ENCODE data around the gene FOXC2. TPM values are rescaled to one million over a fixed set of nuclear protein-coding genes. Genes with fewer than 3 reads are reported as not detected.
"Not testable (repeated sequence)": the region's sequence is repeated elsewhere in the genome, so short reads cannot be mapped to it uniquely, and the experiment has no call there.

The FOXC2 gene
- total and polyA plus RNA-seq, 9 donors: 0.13 to 2.0 (median 1.2) TPM

GRCh38 chr16:86587955-86588354, 21.3 kb downstream of the FOXC2 start:
- H3K4me3 ChIP-seq (ENCODE audit: low read length); H3K36me3 ChIP-seq (ENCODE audit: control insufficient read depth, insufficient read depth, low read length); H3K4me1 ChIP-seq (ENCODE audit: control insufficient read depth, insufficient read depth, low read length); H3K27ac ChIP-seq (ENCODE audit: low read length); H3K9me3 ChIP-seq (replicated peaks; ENCODE audit: control insufficient read depth, low read depth, low read length); DNase-seq: not testable (repeated sequence)
- peaks cover 46% of the 10 kb centered on the region for H3K27me3 ChIP-seq (ENCODE audit: control insufficient read depth, insufficient read depth, low read length)
- WGBS (ENCODE audit: insufficient coverage): 91% methylated on average over 3 of the region's 3 CpGs

DNA sequence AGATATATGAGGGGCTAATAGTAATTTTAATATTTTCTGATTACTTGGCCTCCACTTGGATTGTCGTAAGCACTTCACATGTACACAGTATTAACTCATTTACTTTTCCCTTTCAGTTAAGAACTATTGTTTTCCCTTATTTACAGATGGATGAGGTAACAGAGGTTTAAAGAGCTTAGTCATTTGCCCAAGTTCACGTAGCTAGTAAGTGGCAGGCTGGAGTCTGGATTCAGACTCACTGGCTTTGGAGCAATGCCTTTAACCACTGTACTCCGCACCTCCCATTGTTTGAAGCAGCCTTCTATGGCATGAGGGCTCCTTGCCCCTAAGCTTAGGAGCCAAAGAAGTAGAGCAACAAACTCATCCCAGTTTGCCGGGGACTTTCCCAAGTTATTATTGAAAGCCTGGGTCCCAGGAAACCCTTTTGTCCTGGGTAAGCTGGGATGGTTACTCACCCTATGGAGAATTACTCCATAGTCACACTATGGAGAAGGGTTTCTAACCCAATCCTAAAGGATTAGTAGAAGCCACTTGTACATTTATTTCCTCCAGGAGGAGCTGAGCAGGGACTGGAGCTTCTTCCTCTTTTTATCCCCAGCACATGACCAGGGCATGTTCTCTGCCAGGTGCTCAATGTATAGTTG, 24.0 kb downstream of the FOXC2 start:
- H3K36me3 ChIP-seq (ENCODE audit: control insufficient read depth, insufficient read depth, low read length): no peaks in the 10 kb centered on the region
- DNase-seq: no peak
- WGBS (ENCODE audit: insufficient coverage): 67% methylated on average over 2 of the region's 4 CpGs
- no peaks in the 10 kb centered on the region for H3K9me3 ChIP-seq (replicated peaks; ENCODE audit: control insufficient read depth, low read depth, low read length)
- H3K27me3 ChIP-seq (ENCODE audit: control insufficient read depth, insufficient read depth, low read length): peaks cover 51% of the 10 kb centered on the region
- no peak overlapping the region for H3K27ac ChIP-seq (ENCODE audit: low read length)
- H3K4me1 ChIP-seq (ENCODE audit: control insufficient read depth, insufficient read depth, low read length): no peaks in the 10 kb centered on the region
- H3K4me3 ChIP-seq (ENCODE audit: low read length): no peak overlapping the region

GRCh38 chr16:86591270-86591669, 24.6 kb downstream of the FOXC2 start:
- H3K36me3 ChIP-seq (ENCODE audit: control insufficient read depth, insufficient read depth, low read length): no peaks in the 10 kb centered on the region
- no peak overlapping the region for H3K27ac ChIP-seq (ENCODE audit: low read length)
- WGBS (ENCODE audit: insufficient coverage): 75% methylated on average over 3 of the region's 4 CpGs
- H3K4me3 ChIP-seq (ENCODE audit: low read length): no peak overlapping the region
- H3K9me3 ChIP-seq (replicated peaks; ENCODE audit: control insufficient read depth, low read depth, low read length): no peaks in the 10 kb centered on the region
- DNase-seq: no peak
- no peaks in the 10 kb centered on the region for H3K4me1 ChIP-seq (ENCODE audit: control insufficient read depth, insufficient read depth, low read length)
- H3K27me3 ChIP-seq (ENCODE audit: control insufficient read depth, insufficient read depth, low read length): peaks cover 53% of the 10 kb centered on the region

GRCh38 chr16:86593913-86594620, 27.4 kb downstream of the FOXC2 start:
- no peaks in the 10 kb centered on the region for H3K36me3 ChIP-seq (ENCODE audit: control insufficient read depth, insufficient read depth, low read length)
- no peak overlapping the region for H3K27ac ChIP-seq (ENCODE audit: low read length)
- peaks cover 69% of the 10 kb centered on the region for H3K27me3 ChIP-seq (ENCODE audit: control insufficient read depth, insufficient read depth, low read length)
- WGBS (ENCODE audit: insufficient coverage): 15% methylated on average over 4 of the region's 13 CpGs
- no peak for DNase-seq
- H3K9me3 ChIP-seq (replicated peaks; ENCODE audit: control insufficient read depth, low read depth, low read length): no peaks in the 10 kb centered on the region
- H3K4me3 ChIP-seq (ENCODE audit: low read length): no peak overlapping the region
- H3K4me1 ChIP-seq (ENCODE audit: control insufficient read depth, insufficient read depth, low read length): no peaks in the 10 kb centered on the region

DNA sequence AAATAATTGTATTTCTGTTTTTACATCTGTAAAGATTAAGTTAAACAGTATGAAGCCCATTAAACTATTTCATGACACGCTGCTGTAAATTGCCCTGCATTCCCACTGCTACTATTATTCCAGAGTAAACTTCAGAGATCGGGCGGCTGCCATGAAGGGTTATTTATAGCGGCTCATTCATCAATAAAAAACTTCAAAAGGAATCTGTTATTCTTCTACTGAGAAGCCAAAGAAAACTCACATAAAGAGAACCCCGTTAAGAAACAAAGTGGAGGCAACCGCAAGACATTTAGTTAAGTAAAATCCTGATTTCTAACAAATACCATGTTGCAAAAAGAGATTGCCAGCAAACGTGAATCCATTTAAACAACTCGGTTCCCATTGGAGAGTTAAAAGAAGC, 28.1 kb downstream of the FOXC2 start:
- Histone ChIP-seq H3K4me1 (ENCODE audit: control insufficient read depth, insufficient read depth, low read length) (no peaks in the 10 kb centered on the region), H3K9me3 (replicated peaks; ENCODE audit: control insufficient read depth, low read depth, low read length) (no peaks in the 10 kb centered on the region), H3K4me3 (ENCODE audit: low read length) (no peak overlapping the region), H3K36me3 (ENCODE audit: control insufficient read depth, insufficient read depth, low read length) (no peaks in the 10 kb centered on the region), H3K27me3 (ENCODE audit: control insufficient read depth, insufficient read depth, low read length) (peaks cover 72% of the 10 kb centered on the region), H3K27ac (ENCODE audit: low read length) (no peak overlapping the region)
- WGBS (ENCODE audit: insufficient coverage): no CpG with 5 or more reads among the region's 8 CpGs
- no peak for DNase-seq

DNA sequence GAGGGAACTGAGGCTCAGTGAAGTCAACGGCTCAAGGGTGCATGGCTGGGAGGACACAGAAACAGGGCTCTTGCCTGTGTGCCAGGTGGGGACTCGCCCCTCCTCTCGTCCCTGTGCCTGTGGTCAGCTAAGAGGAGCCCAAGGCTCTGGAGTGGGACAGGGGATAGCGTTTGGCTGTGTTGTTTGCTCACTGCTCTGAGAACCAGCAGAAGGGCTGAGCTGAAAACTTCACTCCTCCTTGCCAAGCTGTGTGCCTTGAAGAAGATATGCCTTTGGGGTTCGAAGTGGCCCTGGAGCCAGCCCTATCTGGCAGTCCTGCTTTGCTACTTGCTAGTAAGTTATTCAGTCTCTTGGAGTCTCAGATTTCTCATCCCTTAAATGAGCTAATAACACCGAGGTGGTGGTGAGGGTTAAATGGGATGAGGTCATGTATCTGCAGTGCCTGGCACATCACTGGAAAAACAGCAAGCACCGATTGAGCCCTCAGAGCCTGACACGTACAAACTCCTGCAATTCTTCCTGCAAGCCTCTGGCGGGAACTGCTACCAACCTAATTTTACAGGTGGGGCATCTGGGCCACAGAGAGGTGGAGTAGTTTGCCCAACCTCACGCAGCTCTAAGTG, 29.5 kb downstream of the FOXC2 start:
- Histone ChIP-seq H3K9me3 (replicated peaks; ENCODE audit: control insufficient read depth, low read depth, low read length) (no peaks in the 10 kb centered on the region), H3K4me1 (ENCODE audit: control insufficient read depth, insufficient read depth, low read length) (no peaks in the 10 kb centered on the region), H3K36me3 (ENCODE audit: control insufficient read depth, insufficient read depth, low read length) (no peaks in the 10 kb centered on the region), H3K27me3 (ENCODE audit: control insufficient read depth, insufficient read depth, low read length) (peaks cover 69% of the 10 kb centered on the region), H3K27ac (ENCODE audit: low read length) (no peak overlapping the region), H3K4me3 (ENCODE audit: low read length) (no peak overlapping the region)
- DNase-seq: no peak
- 64% methylated on average over 6 of the region's 10 CpGs for WGBS (ENCODE audit: insufficient coverage)

DNA sequence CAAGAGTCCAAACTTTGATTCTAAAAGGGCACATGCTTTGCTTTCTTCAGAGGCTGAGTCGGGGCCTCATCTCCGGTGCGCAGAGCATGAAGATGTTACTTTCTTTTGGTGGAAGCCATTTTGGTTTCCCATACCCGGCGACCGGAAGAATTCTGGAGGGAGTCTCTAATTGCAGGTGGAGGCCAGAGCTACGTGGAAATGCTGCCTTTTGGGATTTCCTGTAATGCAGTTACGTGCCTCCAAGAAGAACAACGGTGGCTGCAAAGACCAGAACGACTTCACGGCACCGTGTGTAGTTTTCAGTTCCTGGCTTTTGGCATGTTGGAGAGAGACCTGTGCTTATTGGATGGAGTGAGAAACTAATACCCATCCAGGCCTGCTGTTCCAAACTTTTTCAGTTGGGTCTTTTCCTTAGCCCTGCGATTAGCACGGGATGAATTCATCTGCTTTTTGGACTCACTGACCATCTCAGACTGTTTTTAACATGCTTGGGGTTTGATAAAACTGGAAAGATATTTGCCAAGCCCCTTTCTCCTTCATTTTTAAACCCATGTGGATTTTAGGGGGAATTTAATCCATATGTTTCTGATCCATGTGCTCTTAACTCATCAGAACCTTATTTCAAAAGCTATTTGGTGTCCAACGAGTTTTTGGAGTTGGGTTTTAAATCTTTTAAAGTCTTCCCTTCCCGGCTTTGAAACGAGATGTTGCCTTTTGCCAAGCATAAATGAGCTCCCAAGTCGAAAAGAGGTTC, 30.7 kb downstream of the FOXC2 start:
- H3K9me3 ChIP-seq (replicated peaks; ENCODE audit: control insufficient read depth, low read depth, low read length): no peaks in the 10 kb centered on the region
- H3K27me3 ChIP-seq (ENCODE audit: control insufficient read depth, insufficient read depth, low read length): peaks cover 70% of the 10 kb centered on the region
- no peak overlapping the region for H3K4me3 ChIP-seq (ENCODE audit: low read length)
- no peaks in the 10 kb centered on the region for H3K4me1 ChIP-seq (ENCODE audit: control insufficient read depth, insufficient read depth, low read length)
- H3K27ac ChIP-seq (ENCODE audit: low read length): no peak overlapping the region
- H3K36me3 ChIP-seq (ENCODE audit: control insufficient read depth, insufficient read depth, low read length): no peaks in the 10 kb centered on the region
- WGBS (ENCODE audit: insufficient coverage): 58% methylated on average over 11 of the region's 18 CpGs
- DNase-seq: no peak

GRCh38 chr16:86597880-86598606, 31.4 kb downstream of the FOXC2 start:
- no peak for DNase-seq
- H3K4me1 ChIP-seq (ENCODE audit: control insufficient read depth, insufficient read depth, low read length): no peaks in the 10 kb centered on the region
- no peaks in the 10 kb centered on the region for H3K36me3 ChIP-seq (ENCODE audit: control insufficient read depth, insufficient read depth, low read length)
- H3K4me3 ChIP-seq (ENCODE audit: low read length): no peak overlapping the region
- H3K27me3 ChIP-seq (ENCODE audit: control insufficient read depth, insufficient read depth, low read length): peaks cover 63% of the 10 kb centered on the region
- H3K27ac ChIP-seq (ENCODE audit: low read length): no peak overlapping the region
- no peaks in the 10 kb centered on the region for H3K9me3 ChIP-seq (replicated peaks; ENCODE audit: control insufficient read depth, low read depth, low read length)
- 53% methylated on average over 5 of the region's 7 CpGs for WGBS (ENCODE audit: insufficient coverage)

DNA sequence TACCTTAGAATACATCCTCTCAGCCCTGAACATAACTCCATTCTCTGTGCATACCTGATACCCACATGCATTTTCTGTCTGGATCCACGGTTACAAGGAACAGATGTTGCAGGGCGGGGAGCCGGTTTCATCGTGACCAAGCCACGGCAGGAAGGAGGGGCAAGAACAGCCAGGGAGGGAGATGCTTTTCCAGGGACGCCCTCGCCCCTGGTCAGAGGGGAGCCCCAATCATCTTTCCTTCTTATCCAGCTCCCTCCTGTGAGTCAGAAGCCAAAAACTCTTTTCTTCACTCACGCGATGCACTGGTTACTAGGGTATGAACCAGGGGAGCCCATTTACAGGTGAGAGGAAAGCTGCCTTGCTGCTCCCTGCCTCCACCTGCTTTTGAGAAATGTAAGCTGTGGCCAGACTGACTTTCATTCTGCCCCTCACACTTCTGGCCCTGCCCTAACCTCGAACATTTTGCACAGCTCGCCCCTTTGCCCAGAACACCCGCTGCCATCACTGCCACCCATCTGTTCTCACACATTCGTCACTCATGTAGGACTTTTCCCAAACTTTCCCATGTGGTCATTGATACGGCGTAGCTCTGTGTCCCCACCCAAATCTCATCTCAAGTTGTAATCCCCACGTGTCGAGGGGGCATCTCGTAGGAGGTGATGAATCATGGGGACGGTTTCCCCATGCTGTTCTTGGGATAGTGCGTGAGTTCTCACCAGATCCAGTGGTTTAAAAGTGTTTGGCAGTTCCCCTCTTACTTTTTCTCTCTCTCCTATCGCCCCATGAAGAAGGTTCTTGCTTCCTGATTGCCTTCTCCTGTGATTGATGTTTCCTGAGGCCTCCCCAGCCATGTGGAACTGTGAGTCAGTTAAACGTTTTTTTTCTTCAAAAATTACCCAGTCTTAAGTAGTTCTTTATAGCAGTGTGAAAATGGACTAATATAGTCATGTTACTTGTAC, 32.3 kb downstream of the FOXC2 start:
- Histone ChIP-seq H3K36me3 (ENCODE audit: control insufficient read depth, insufficient read depth, low read length) (no peaks in the 10 kb centered on the region), H3K9me3 (replicated peaks; ENCODE audit: control insufficient read depth, low read depth, low read length) (no peaks in the 10 kb centered on the region), H3K27ac (ENCODE audit: low read length) (no peak overlapping the region), H3K4me3 (ENCODE audit: low read length) (no peak overlapping the region), H3K27me3 (ENCODE audit: control insufficient read depth, insufficient read depth, low read length) (peaks cover 55% of the 10 kb centered on the region), H3K4me1 (ENCODE audit: control insufficient read depth, insufficient read depth, low read length) (no peaks in the 10 kb centered on the region)
- DNase-seq: no peak
- 53% methylated on average over 10 of the region's 22 CpGs for WGBS (ENCODE audit: insufficient coverage)
